ENCODE results near the gene ZBTB26.

- TF ChIP-seq CTCF (IDR thresholded peaks at IDR 0.05), result 0 out of 2 replicates have a peak, but pooled peaks have one; percentile 1
- no peak for TF ChIP-seq ZFX (IDR thresholded peaks at IDR 0.05; ENCODE audit: borderline replicate concordance)
Observed at GRCh38 chr9:122912671-122912963, 18.7 kb downstream of the ZBTB26 start.
